Central memory CD4-positive, alpha-beta T cell (primary cell): ENCODE results near the gene ACTC1.

ENCODE experiments used
- DNase-seq: peaks from one replicate; pipeline ENCODE4 v3.0.0; 2022

Gene ACTC1

GRCh38 chr15:34755419-34755773, 40.0 kb downstream of the ACTC1 start:
- no peak for DNase-seq

- no peak for DNase-seq
Measured at GRCh38 chr15:34754674-34755418, 40.5 kb downstream of the ACTC1 start, which contains the start of gene GJD2. Gene GJD2, minus strand, starts transcription at chr15:34754998. Its CDS starts 510 bp downstream, at chr15:34754488.

- DNase-seq = no peak
Measured at GRCh38 chr15:34754171-34754601, 41.2 kb downstream of the ACTC1 start.

DNA sequence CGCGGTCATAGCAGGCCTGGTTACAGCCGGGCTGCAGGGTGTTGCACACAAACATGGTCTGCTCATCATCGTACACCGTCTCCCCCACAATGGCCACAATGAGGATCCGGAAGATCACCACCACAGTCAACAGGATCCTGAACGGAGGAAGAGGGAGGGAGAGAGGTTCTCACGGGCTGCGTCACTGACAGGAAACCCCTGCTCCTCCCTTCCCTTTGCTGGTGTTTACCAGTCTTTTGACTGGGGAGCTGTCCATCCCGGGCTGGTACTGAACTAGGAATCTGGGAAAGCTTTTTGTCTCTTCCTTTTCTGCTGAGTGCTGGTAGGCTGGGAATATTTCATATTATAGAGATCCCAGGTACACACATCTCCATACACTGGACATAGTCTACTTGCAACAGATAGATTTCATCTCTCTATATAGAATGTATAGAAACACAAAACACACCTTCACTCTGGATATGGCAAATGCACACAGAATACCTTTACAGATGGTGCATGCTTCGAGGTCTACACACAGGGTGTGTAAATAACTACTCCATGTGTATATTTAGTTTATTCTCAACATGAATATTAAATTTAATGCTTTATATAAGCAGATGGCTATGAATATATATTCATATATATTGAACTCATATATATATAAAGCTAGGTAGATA, 42.0 kb downstream of the ACTC1 start:
- DNase-seq = no peak

DNA sequence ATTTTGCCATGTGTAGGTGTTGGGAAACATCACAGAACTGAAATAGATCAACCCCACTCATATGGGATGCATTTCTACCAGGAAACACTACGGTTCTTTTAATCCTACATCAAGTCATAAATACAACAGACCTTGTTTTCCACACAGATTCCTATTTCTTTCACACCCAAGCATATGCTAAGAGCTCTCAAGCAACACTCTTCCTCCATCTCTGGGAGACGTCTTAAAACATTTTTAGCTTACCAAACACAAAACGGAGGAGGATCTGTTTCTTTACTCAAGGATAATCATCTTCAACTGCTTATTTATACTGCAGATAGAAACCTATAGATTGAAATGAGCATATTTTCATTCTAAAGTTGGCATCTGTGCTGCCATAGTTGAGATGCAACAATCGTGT, 45.7 kb downstream of the ACTC1 start:
- no peak for DNase-seq
